GM23338 (cell line): ENCODE data around the gene VIPAS39.

Source experiments
- CREB1 ChIP-seq: fragments of 250-450 bp; sonication (Bioruptor Pico); IDR thresholded peaks from 2 replicates; pipeline ENCODE4 v1.5.0; 2020; ENCODE audit warnings: low read depth, mild to moderate bottlenecking, moderate library complexity
- CTCF ChIP-seq, 2 experiments: fragments of 200-600 bp in 1 of 2; sonication (generic) in 1 of 2; conservative IDR thresholded peaks; 2 replicates each; pipeline versions ENCODE4 v1.5.1 to v1.6.1; 2016 to 2017; ENCODE audit warnings: antibody characterized with exemption in 2 of 2, low read depth in 2 of 2, mild to moderate bottlenecking in 2 of 2, moderate library complexity in 1 of 2
- ETS1 ChIP-seq: IDR thresholded peaks from 2 replicates; pipeline ENCODE4 v1.6.1; 2016; ENCODE audit warnings: antibody characterized with exemption
- EZH2 ChIP-seq: fragments of 200-600 bp; sonication (generic); IDR thresholded peaks from one replicate; pipeline ENCODE4 v1.8.0; 2017; ENCODE audit warnings: antibody characterized with exemption, mild to moderate bottlenecking, low read depth; ENCODE audit not compliant: unreplicated experiment
- EZH2phosphoT487 ChIP-seq: fragments of 200-600 bp; sonication (generic); IDR thresholded peaks from one replicate; pipeline ENCODE4 v1.8.1; 2018; ENCODE audit warnings: antibody characterized with exemption; ENCODE audit not compliant: unreplicated experiment
- JUNB ChIP-seq: IDR thresholded peaks from one replicate; pipeline ENCODE4 v1.6.1; 2016; ENCODE audit warnings: antibody characterized with exemption; ENCODE audit not compliant: unreplicated experiment
- NANOG ChIP-seq: IDR thresholded peaks from 2 replicates; pipeline ENCODE4 v1.6.1; 2016; ENCODE audit warnings: antibody characterized with exemption, borderline replicate concordance
- POLR2AphosphoS5 ChIP-seq: IDR thresholded peaks from 2 replicates; pipeline ENCODE4 v1.6.1; 2016; ENCODE audit warnings: antibody characterized with exemption, low read depth
- REST ChIP-seq: IDR thresholded peaks from one replicate; pipeline ENCODE4 v1.6.1; 2018; ENCODE audit warnings: antibody characterized with exemption; ENCODE audit not compliant: unreplicated experiment
- STAT1 ChIP-seq: IDR thresholded peaks from one replicate; pipeline ENCODE4 v1.6.1; 2016; ENCODE audit warnings: antibody characterized with exemption; ENCODE audit not compliant: unreplicated experiment
- ZNF114 ChIP-seq: fragments of 250-450 bp; sonication (Bioruptor Pico); IDR thresholded peaks from 2 replicates; pipeline ENCODE4 v1.5.0; 2020; ENCODE audit warnings: mild to moderate bottlenecking, moderate library complexity
- ZNF462 ChIP-seq: fragments of 250-450 bp; sonication (Bioruptor Pico); IDR thresholded peaks from 2 replicates; pipeline ENCODE4 v1.5.0; 2020; ENCODE audit warnings: mild to moderate bottlenecking, moderate library complexity

- TF ChIP-seq CTCF (conservative IDR thresholded peaks at IDR 0.05; ENCODE audit: low read depth in 2 of 2): no peak
- TF ChIP-seq REST: no peak
- no peak for TF ChIP-seq EZH2phosphoT487
- no peak for TF ChIP-seq EZH2
- no peak for TF ChIP-seq POLR2AphosphoS5
- no peak for TF ChIP-seq STAT1
- TF ChIP-seq CREB1 (CRISPR knock-in tag): no peak
- no peak for TF ChIP-seq ETS1
- TF ChIP-seq NANOG: no peak
- TF ChIP-seq JUNB: no peak
- TF ChIP-seq ZNF462: no peak
- TF ChIP-seq ZNF114: no peak
Measured at GRCh38 chr14:77488558-77488957, 31.2 kb upstream of the VIPAS39 start.
